ENCODE measurements around the gene ZNF19.

ZNF19 gene

DNA sequence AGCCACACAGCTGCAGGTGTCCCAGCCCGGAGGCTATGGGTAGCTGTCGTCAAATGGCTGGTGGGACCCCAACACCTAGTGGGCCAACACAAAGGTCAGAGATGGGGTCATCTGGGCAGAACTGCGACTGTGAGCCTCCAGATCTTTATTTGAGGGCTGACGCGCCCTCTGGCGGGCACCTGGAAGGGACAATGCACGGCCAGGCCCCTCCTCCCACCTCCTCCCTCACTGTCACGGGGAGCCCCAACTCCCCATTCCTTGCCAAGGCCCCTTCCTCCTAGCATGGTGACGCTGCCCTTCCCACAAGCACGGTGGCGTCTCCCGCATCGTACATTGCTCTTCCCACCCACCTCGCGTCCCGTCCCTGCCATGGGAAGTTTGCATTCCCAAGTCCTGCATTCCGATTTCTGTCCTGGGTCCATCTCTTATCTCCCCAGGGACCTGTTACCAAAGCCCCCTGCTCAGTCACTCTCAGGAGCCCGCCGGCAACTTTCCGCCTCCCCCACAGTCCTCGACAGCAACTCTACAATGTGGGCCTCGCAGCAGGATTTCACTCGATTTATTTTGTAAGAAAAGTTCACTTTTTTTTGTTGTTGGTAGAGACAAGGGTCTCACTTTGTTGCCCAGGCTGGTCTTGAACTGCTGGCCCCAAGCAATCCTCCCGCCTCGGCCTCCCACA lies 48.3 kb downstream of the ZNF19 start:
- DNase-seq, result no peak

DNA sequence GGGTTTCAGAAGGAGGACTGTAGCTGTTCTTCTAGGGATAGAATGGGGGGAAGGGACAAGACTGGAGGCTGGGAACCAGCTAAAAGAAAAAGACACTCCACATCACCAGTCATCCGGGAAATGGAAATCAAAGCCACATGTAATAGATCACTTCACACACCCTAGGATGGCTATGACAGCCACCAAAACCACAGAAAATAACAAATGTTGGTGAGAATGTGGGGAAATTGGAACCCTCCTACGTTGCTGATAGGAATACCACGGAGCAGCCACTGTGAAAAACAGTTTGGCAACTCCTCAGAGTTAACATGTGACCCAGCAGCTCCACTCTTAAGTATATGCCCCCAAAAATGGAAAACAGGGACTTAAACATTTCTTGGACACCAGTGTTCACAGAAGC lies 49.6 kb downstream of the ZNF19 start:
- no peak for DNase-seq

DNA sequence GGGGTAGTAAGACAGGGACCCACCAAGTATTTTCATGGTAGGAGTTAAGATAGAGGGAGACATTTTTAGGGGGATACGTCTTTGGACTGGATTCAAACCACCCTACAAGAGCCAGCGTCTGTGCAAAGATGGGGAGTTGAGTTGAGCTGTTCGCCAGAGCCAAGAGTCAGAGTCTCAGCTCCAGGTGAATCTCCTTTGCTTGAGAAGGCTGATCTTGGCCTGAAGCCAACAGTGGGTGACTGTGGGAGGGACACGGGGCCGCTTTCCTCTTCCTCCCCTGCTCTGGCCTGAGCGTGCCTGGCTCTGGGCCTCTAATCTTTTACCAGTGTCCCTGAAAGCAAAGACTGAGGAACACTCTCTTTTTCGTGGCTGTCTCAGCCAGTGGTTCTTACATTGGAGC lies 52.7 kb downstream of the ZNF19 start:
- no peak for DNase-seq

DNA sequence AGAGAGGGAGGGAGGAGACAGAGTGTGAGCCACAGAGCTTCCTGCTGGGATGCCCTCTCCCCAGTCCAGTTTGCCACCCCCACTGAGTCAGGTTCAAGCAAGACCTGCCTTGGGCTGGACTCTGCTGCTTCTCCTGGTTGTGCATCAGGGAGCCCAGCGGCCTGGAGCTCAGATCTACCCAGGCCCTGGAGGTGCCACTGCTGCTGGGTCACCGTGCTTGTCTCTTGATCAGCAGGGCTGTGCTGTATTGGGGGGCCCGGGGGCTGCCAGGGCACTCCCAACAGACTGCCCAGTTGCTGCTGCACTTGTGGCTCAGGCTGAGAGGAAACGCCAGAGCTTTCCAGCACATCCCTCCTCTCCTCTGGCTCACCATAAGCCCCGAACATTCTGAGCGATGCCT lies 56.2 kb downstream of the ZNF19 start:
- no peak for DNase-seq

DNA sequence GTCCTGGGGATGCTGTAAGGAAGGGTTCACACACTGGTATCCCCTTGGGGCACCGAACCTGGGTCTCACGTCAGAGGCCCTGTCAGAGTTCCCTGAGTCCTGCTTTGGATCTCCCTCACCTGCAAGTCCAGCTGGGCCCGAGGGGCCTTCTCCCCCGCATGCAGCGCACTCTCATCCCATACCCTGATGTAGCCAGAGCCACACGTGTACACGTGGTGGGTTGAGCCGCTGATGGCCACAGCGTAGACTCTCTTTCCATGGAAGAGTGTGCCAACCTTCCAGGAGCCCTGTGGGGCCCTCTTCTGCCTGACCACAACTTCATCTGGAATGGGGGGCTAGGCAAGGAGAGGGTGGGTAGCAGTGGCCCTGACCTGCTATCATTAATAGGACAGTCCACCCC lies 57.1 kb downstream of the ZNF19 start:
- no peak for DNase-seq

DNA sequence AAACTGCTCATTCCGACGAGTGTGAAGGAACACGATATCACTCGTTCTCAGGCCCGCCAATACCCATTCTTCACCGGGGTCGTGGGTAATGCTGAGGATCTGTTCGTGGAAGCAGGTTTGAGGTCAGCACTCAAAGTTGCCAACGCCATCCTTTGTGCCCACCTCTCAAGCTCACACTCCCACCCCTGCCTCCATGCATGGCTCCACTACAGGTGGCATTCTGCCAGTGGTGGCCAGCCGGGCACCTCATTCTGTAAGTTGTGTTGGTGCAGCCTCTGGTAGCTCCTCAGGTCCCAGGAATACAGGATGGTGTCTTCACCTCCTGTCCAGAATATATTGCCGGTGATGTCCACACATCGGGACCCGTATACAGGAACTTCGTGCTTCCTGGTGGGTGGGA lies 57.9 kb downstream of the ZNF19 start:
- DNase-seq, result no peak

DNA sequence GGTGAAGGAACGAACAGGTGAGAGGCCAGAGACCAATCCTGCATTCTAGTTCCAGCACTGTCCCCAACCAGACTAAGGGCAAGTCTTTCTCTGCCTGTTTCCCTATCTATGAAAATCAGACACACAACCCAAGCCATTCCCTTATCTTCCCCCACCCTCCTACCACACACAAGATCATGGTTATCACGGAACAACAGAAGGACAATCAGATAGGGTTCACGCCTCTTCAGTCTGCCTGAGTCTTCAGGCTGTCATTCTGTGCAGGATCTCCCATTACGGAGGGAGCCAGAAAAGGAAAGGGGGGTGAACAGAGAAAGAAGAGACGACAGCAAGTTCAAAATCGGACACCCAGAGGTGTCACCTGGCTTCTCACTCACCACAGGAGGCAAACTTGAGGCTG lies 58.4 kb downstream of the ZNF19 start:
- no peak for DNase-seq

DNA sequence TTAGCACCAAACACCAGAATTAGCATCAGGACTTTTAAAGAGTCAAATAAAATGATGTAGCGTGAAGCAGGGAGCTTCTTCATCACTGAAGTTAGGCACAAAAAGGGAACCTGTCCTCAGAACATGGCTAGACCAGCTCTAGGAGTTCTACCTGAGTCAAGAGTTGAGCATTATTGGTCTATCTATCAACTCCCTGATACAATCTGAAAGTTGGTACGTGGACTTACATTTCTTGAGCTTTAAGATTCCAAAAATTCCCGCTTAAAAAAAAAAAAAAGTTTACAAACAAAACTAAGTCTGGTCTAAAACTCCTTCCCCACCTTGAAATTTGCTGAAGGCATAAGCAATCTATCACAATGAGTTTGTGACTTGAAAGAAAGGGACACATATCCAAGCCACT lies 59.5 kb downstream of the ZNF19 start:
- DNase-seq, result no peak

DNA sequence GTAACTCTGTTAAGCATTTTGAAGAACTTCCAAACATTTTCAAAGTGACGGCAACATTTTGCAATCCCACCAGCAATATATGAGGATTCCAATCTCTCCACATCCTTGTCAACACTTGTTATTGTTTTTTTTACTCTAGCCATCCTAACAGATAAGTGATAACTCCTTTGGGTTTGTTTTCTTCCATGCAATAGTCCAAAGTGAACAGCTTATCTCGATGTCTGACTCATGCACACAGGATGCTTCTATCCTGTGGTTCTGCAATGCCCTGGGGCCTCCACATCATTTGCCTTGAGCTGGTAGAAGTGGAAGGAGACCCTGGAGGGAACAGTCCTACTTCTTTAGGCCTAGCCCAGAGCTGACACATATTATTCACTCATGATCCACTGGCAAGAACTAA lies 60.2 kb downstream of the ZNF19 start:
- DNase-seq, result no peak

DNA sequence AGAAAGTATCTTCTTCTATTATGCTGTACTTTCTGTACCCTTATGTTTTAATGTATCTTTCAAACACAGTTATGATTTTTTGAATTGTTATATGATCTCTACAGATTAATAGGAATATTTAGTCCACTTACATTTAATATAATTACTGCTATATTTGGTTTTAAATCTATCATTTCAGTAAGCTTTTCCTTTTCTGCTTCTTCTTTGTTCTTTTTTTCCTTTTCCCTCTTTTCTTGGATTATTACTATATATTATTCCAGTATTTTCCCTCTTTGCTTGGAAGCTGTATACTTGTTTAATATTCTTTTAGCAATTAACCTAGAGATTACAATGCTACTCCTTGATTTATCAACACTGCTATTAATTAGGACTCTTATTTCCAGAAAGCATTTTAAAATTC lies 60.7 kb downstream of the ZNF19 start:
- no peak for DNase-seq

DNA sequence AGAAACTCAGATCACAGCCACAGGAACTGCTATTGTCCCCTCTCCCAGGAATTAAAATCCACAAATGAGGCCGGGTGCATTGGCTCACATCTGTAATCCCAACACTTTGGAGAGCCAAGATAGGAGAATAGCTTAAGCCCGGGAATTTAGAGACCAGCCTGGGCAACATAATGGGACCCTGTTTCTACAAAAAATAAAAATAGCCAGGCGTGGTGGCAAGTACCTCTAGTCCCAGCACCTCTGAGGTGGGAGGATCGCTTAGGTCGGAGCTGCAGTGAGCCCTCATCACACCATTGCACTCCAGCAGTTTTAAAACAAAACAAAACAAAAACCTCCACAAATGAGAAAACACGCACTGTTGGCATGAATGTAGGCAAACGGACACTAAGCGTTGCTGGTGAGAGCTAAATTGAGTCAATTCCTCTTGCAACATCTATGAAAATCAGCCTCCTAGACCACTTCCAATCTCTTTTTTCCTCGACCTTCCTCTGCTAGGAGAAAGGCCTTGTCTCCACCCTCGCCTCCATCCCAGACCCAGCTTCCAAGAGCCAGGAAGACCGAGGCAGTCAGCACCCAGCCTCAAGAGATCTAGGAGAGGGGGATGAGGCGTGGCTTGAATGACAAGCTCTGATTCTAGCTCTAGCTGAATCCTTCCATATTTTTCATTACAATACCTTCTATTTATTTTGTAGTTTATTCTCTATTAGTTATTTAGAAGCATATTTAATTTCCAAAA lies 62.1 kb downstream of the ZNF19 start:
- no peak for DNase-seq

DNA sequence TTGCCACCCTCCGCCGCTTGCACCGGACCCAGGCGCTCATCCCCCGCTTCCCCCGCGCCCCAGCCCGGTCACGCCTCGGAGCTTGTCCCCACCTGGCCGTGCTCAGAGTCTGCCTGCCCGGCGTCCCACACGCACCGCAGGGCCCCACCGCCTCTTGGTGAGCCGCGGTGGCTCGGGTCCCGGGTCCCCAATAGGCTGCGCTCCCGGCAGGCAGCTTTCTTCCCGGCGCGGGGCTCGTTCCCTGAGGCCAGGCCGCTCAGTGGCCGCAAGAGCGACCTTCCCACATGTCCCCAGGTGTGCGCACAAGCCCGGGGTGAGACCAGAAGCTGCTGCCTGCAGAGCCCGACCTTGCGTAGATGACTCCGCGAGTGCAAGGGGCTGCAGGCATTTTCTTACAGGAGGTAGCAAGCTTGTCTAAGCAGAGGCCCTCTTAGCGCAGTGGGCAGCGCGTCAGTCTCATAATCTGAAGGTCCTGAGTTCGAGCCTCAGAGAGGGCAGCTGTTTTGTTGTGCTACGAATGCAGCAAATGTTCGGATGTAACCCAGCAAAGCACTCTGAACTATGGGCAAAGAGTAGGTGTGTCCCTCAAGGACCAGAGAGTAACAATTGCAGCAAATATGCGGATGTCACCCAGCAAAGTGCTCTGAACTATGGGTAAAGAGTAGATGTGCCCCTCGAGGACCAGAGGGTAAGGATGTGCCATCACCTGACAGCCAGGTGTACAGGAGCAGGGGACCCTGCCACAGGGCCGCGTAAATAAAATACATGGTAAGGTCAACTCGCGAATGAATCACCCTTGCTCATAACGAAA lies 62.9 kb downstream of the ZNF19 start:
- DNase-seq, result no peak

DNA sequence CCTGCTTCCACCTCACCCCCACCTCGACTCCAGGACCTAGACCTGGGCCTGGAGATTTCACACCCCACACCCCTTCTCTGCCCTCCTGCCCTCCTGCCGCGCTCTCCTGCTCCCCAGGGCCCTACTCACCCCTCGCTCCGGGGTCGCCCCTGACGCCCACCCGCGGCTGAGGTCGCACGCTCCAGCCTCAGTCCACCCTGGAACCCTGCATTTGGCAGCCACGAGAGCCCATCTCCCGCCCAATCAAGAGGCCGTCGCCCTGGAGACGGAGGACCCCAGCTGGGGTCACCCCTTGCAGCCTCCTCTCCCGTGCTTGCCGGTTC lies 63.4 kb downstream of the ZNF19 start:
- DNase-seq, result no peak

DNA sequence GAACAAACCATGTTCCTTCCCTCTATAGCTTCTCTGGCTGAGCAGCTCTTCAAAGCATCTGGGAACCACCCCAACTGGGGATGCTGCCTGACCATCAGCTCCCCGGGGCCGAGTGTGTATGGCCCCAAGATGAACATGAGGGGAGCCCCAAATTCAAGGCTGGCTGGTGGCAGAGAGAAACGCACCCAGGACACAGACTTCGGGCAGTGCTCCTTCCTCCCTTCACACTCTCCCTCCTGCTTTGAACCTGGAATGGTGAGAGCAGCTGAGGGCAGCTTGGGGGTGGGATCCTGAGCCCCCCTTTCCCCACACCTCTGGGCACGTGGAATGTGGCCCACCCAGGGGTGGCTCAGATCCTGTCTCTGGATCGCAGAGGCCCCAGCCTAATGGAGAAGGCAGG lies 64.5 kb downstream of the ZNF19 start:
- DNase-seq, result no peak

DNA sequence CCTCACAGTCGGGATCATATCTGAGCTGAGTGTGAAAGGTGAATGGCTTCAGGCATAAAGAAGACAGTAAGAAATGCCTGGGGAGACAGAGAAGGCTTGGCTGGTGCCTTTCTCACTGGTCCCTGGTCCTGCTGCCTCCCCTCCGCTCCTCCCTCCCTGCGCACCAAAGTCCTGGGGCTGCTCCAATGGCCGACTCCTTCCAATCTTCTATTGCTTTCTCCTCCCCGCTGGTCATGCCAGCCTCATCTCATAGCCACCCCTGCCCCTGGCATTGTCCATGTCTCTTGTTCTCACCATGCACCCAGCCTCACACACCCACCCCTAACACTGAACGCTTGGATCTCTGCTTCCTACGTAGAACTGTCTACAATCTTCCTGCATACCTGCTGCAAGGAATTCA lies 65.3 kb downstream of the ZNF19 start:
- DNase-seq, result no peak
